HCT116 (cell line): ENCODE data around the gene TOX2. TPM values are rescaled to one million over a fixed set of nuclear protein-coding genes. Genes with fewer than 3 reads are reported as not detected.

Experiments
- ATAC-seq: fragments of 200-7000 bp; cut with Tn5 transposase; 2 replicates; pipeline ENCODE4 v1.9.1; 2020; ENCODE audit warnings: mild to moderate bottlenecking, moderate library complexity
- BruUV-seq: library from RNA; stranded (reverse); fragments of 400-500 nt; replicated peaks from 2 replicates; lab custom pipeline; 2021; lab: Mats Ljungman, UMichigan
- CTCF ChIA-PET: fragments of 300-600 bp; sonication (Branson Sonifier 250); formaldehyde crosslinking; loops from one replicate; lab custom pipeline; 2021; ENCODE audit warnings: antibody characterized with exemption; lab: Charles Lee
- POLR2A ChIA-PET: fragments of 300-600, 350-600 bp; sonication (Branson Sonifier 250); formaldehyde crosslinking; loops from one replicate; lab custom pipeline; 2021; ENCODE audit warnings: antibody characterized with exemption; lab: Charles Lee
- RAD21 ChIA-PET, 2 experiments: fragments of 300-600 bp; sonication (Branson Sonifier 250); formaldehyde crosslinking; loops; one replicate each; lab custom pipeline; 2023; ENCODE audit warnings: low total read pairs in 2 of 2; ENCODE audit not compliant: uncharacterized antibody in 2 of 2, unreplicated experiment in 2 of 2, low non-redundant PET in 1 of 2; lab: Charles Lee
- DNase-seq: peaks from one replicate; pipeline ENCODE4 v3.0.0-alpha.2; 2010; ENCODE audit warnings: low read depth, low spot score
- H2AFZ ChIP-seq: fragments of 200-600 bp; shearing (Covaris generic), sonication (generic); 2 replicates; pipeline ENCODE4 v1.6.1; 2017; ENCODE audit warnings: low read depth, mixed run types, mixed read lengths, antibody characterized with exemption, low read length; ENCODE audit not compliant: poor library complexity, severe bottlenecking
- H3K27ac ChIP-seq: 2 replicates; pipeline ENCODE4 v1.5.1; 2012; ENCODE audit warnings: low read depth, low read length
- H3K27me3 ChIP-seq: fragments of 200-600 bp; sonication (generic); 2 replicates; pipeline ENCODE4 v1.6.1; 2016; ENCODE audit warnings: mixed run types, low read length, mixed read lengths; ENCODE audit not compliant: insufficient read depth
- H3K36me3 ChIP-seq, 2 experiments: fragments of 200-500 bp in 1 of 2; fragments of 200-600 bp in 1 of 2; sonication (Bioruptor generic) in 1 of 2; sonication (generic) in 1 of 2; 2 replicates each; pipeline versions ENCODE4 v1.5.1 to v1.6.1; 2014 to 2016; ENCODE audit warnings: low read length in 2 of 2, inconsistent platforms in 1 of 2, mixed read lengths in 1 of 2, mixed run types in 1 of 2; ENCODE audit not compliant: insufficient read depth in 2 of 2, control insufficient read depth in 1 of 2
- H3K4me1 ChIP-seq, 2 experiments: fragments of 200-600 bp in 1 of 2; sonication (generic) in 1 of 2; 2 replicates each; pipeline versions ENCODE4 v1.5.1 to v1.6.1; 2012 to 2017; ENCODE audit warnings: low read length in 2 of 2, inconsistent platforms in 1 of 2, mild to moderate bottlenecking in 1 of 2, mixed read lengths in 1 of 2, mixed run types in 1 of 2, moderate library complexity in 1 of 2; ENCODE audit not compliant: insufficient read depth in 2 of 2, control insufficient read depth in 1 of 2
- H3K4me2 ChIP-seq: fragments of 200-600 bp; sonication (generic); 2 replicates; pipeline ENCODE4 v1.6.1; 2017; ENCODE audit warnings: mixed run types, low read length, mixed read lengths
- H3K4me3 ChIP-seq, 2 experiments: fragments of 200-600 bp in 1 of 2; sonication (generic) in 1 of 2; replicated peaks in 1 of 2; 2 replicates each; pipeline ENCODE4 v1.5.1; 2011 to 2016; ENCODE audit warnings: low read length in 2 of 2, control low read depth in 1 of 2, low read depth in 1 of 2, mild to moderate bottlenecking in 1 of 2, mixed read lengths in 1 of 2, mixed run types in 1 of 2
- H3K79me2 ChIP-seq: fragments of 200-600 bp; sonication (generic); 2 replicates; pipeline ENCODE4 v1.6.1; 2017; ENCODE audit warnings: mild to moderate bottlenecking, mixed run types, low read length, moderate library complexity, mixed read lengths; ENCODE audit not compliant: insufficient read depth
- H3K9ac ChIP-seq: fragments of 200-600 bp; sonication (generic); 2 replicates; pipeline ENCODE4 v1.6.1; 2016; ENCODE audit warnings: low read length, mixed read lengths
- H3K9me2 ChIP-seq: fragments of 200-600 bp; sonication (generic), shearing (Covaris generic); 2 replicates; pipeline ENCODE4 v1.6.1; 2017; ENCODE audit warnings: mixed run types, mild to moderate bottlenecking, moderate library complexity; ENCODE audit not compliant: insufficient read depth
- H3K9me3 ChIP-seq, 2 experiments: fragments of 200-500 bp in 1 of 2; fragments of 200-600 bp in 1 of 2; sonication (Bioruptor generic) in 1 of 2; sonication (generic) in 1 of 2; 2 replicates each; pipeline ENCODE4 v1.6.1; 2014 to 2017; ENCODE audit warnings: low read length in 2 of 2, mixed read lengths in 2 of 2, inconsistent platforms in 1 of 2, low read depth in 1 of 2, mild to moderate bottlenecking in 1 of 2, mixed run types in 1 of 2, moderate library complexity in 1 of 2; ENCODE audit not compliant: control insufficient read depth in 1 of 2, insufficient read depth in 1 of 2
- H4K20me1 ChIP-seq: fragments of 200-600 bp; sonication (generic), shearing (Covaris generic); 2 replicates; pipeline ENCODE4 v1.6.1; 2017; ENCODE audit warnings: mixed run types, mild to moderate bottlenecking, moderate library complexity; ENCODE audit not compliant: insufficient read depth
- ATF3 ChIP-seq: IDR thresholded peaks from 2 replicates; pipeline ENCODE4 v1.6.1; 2012
- EGR1 ChIP-seq: IDR thresholded peaks from 2 replicates; pipeline ENCODE4 v1.6.1; 2012; ENCODE audit warnings: low read depth
- EZH2 ChIP-seq: fragments of 200-600 bp; sonication (generic); IDR thresholded peaks from 2 replicates; pipeline ENCODE4 v1.6.1; 2017; ENCODE audit warnings: antibody characterized with exemption, mixed run types
- EZH2phosphoT487 ChIP-seq: fragments of 200-600 bp; IDR thresholded peaks from 2 replicates; pipeline ENCODE4 v1.6.1; 2018; ENCODE audit warnings: antibody characterized with exemption, borderline replicate concordance
- FOSL1 ChIP-seq: IDR thresholded peaks from 2 replicates; pipeline ENCODE4 v1.6.1; 2012; ENCODE audit warnings: low read depth
- JUND ChIP-seq: IDR thresholded peaks from 2 replicates; pipeline ENCODE4 v1.6.1; 2012
- POLR2AphosphoS5 ChIP-seq: IDR thresholded peaks from 2 replicates; pipeline ENCODE4 v1.6.1; 2011; ENCODE audit warnings: mild to moderate bottlenecking, low read depth, low read length, moderate library complexity
- SP1 ChIP-seq: IDR thresholded peaks from 2 replicates; pipeline ENCODE4 v1.6.1; 2012; ENCODE audit warnings: low read depth
- SRF ChIP-seq: IDR thresholded peaks from 2 replicates; pipeline ENCODE4 v1.6.1; 2012; ENCODE audit warnings: low read depth
- TCF7L2 ChIP-seq: IDR thresholded peaks from 2 replicates; pipeline ENCODE4 v1.7.0; 2011; ENCODE audit warnings: borderline replicate concordance, inconsistent platforms; ENCODE audit not compliant: insufficient read depth, insufficient read length; ENCODE audit errors: extremely low read depth
- YY1 ChIP-seq: IDR thresholded peaks from 2 replicates; pipeline ENCODE4 v1.6.1; 2011; ENCODE audit warnings: low read length, low read depth, moderate library complexity, mild to moderate bottlenecking; ENCODE audit not compliant: insufficient replicate concordance; ENCODE audit errors: extremely low read depth
- ZFX ChIP-seq: fragments of 450-650 bp; IDR thresholded peaks from 2 replicates; pipeline ENCODE4 v1.6.1; 2017
- ZNF274 ChIP-seq: fragments of 200-500 bp; sonication (Bioruptor generic); IDR thresholded peaks from 2 replicates; pipeline ENCODE4 v1.6.1; 2014; ENCODE audit warnings: mild to moderate bottlenecking, low read depth, low read length, inconsistent platforms
- intact Hi-C: fragments of 100-400 bp; cut with micrococcal nuclease; formaldehyde crosslinking; loops from 2 replicates; pipeline ENCODE4 v1.10.0; 2022
- total RNA-seq: library from RNA; stranded (reverse); gene quantifications from one replicate; pipeline ENCODE4 v1.2.1, GENCODE V29; 2021; ENCODE audit not compliant: unreplicated experiment
- TF ChIP-seq, protein P1 (sequence below): IDR thresholded peaks from 2 replicates; pipeline ENCODE4 v1.6.1; 2011; ENCODE audit warnings: mild to moderate bottlenecking, low read length, moderate library complexity; ENCODE audit not compliant: insufficient replicate concordance; ENCODE audit errors: extremely low read depth
- TF ChIP-seq, protein P2 (sequence below): IDR thresholded peaks from 2 replicates; pipeline ENCODE4 v1.6.1; 2012
- TF ChIP-seq, protein P3 (sequence below), 3 experiments: fragments of 200-600 bp in 1 of 3; sonication (generic) in 1 of 3; IDR thresholded peaks in 2 of 3; conservative IDR thresholded peaks in 1 of 3; 2 replicates each; pipeline ENCODE4 v1.5.1; 2012 to 2017; ENCODE audit warnings: low read depth in 2 of 3, low read length in 2 of 3, antibody characterized with exemption in 1 of 3, borderline replicate concordance in 1 of 3, control low read depth in 1 of 3, mild to moderate bottlenecking in 1 of 3, mixed read lengths in 1 of 3, mixed run types in 1 of 3, moderate library complexity in 1 of 3; ENCODE audit not compliant: insufficient read depth in 1 of 3

Gene TOX2
- total RNA-seq, 1 experiment from 2014 or later = 39.6 TPM

DNA sequence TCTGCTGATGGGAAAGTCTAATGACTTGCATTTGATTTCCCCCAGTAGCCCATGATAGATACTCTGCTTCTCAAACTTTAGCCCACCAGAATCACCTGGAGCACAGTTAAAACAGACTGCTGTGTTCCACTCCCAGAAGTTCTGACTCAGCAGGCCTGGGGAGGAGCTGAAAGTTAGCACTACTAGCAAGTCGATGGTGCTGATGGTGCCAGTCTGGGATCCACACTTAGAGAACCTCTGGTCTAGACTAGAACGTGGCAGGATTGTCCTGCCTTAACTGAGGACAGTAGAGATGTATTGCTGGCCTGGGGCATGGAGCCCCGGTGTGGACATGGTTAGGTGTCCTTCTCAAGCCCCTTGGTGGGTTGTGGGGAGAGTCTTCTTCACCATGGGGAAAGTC, 8.7 kb downstream of the TOX2 start:
- DNase-seq (no peak), ATAC-seq (no peak)
- RAD21 ChIA-PET = no interaction called here
- no TSS peak for BruUV-seq
- POLR2A ChIA-PET = no interaction called here
- Histone ChIP-seq H3K27me3 (no peaks in the 10 kb centered on the region), H3K4me3 (no peak overlapping the region), H3K9me3 (no peaks in the 10 kb centered on the region), H4K20me1 (no peaks in the 10 kb centered on the region), H3K4me1 (peaks cover 28 to 31% of the 10 kb centered on the region in 2 experiments), H2AFZ (no peak overlapping the region), H3K79me2 (peaks cover 37% of the 10 kb centered on the region), H3K9ac (no peak overlapping the region), H3K9me2 (no peaks in the 10 kb centered on the region), H3K27ac (no peak overlapping the region), H3K4me2 (no peak overlapping the region)
- intact Hi-C loops = no loop called here
- CTCF ChIA-PET = interaction anchor here (1.0 kb wide), 1 partner anchor 19 kb away, joined by 3 read pairs; no protein-coding TSS in a partner anchor
- TF ChIP-seq SRF (no peak), FOSL1 (no peak), EZH2phosphoT487 (no peak), ZNF274 (no peak), SP1 (no peak), JUND (no peak), ATF3 (no peak), YY1 (no peak), EZH2 (no peak), EGR1 (no peak), POLR2AphosphoS5 (no peak), TCF7L2 (no peak), ZFX (no peak)
- TF ChIP-seq, protein P1, sequence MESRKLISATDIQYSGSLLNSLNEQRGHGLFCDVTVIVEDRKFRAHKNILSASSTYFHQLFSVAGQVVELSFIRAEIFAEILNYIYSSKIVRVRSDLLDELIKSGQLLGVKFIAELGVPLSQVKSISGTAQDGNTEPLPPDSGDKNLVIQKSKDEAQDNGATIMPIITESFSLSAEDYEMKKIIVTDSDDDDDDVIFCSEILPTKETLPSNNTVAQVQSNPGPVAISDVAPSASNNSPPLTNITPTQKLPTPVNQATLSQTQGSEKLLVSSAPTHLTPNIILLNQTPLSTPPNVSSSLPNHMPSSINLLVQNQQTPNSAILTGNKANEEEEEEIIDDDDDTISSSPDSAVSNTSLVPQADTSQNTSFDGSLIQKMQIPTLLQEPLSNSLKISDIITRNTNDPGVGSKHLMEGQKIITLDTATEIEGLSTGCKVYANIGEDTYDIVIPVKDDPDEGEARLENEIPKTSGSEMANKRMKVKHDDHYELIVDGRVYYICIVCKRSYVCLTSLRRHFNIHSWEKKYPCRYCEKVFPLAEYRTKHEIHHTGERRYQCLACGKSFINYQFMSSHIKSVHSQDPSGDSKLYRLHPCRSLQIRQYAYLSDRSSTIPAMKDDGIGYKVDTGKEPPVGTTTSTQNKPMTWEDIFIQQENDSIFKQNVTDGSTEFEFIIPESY = no peak
- TF ChIP-seq, protein P2, sequence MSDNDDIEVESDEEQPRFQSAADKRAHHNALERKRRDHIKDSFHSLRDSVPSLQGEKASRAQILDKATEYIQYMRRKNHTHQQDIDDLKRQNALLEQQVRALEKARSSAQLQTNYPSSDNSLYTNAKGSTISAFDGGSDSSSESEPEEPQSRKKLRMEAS = no peak
- TF ChIP-seq, protein P3, sequence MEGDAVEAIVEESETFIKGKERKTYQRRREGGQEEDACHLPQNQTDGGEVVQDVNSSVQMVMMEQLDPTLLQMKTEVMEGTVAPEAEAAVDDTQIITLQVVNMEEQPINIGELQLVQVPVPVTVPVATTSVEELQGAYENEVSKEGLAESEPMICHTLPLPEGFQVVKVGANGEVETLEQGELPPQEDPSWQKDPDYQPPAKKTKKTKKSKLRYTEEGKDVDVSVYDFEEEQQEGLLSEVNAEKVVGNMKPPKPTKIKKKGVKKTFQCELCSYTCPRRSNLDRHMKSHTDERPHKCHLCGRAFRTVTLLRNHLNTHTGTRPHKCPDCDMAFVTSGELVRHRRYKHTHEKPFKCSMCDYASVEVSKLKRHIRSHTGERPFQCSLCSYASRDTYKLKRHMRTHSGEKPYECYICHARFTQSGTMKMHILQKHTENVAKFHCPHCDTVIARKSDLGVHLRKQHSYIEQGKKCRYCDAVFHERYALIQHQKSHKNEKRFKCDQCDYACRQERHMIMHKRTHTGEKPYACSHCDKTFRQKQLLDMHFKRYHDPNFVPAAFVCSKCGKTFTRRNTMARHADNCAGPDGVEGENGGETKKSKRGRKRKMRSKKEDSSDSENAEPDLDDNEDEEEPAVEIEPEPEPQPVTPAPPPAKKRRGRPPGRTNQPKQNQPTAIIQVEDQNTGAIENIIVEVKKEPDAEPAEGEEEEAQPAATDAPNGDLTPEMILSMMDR (IDR thresholded peaks at IDR 0.05 in 2 of 3, conservative IDR thresholded peaks at IDR 0.05 in 1 of 3; ENCODE audit: borderline replicate concordance in 1 of 3, insufficient read depth in 1 of 3, low read depth in 2 of 3, low read length in 2 of 3) = no peak
- TF ChIP-seq, all 23 proteins: peak for 0
- no peaks in the 10 kb centered on the region for H3K36me3 ChIP-seq
